Measurements from ENCODE around the gene BPGM.

BPGM gene

GRCh38 chr7:134723892-134724291, 77.2 kb downstream of the BPGM start:
- DNase-seq, result no peak

- DNase-seq, result no peak
Measured at GRCh38 chr7:134724606-134725005, 78.0 kb downstream of the BPGM start.

- no peak for DNase-seq
Measured at GRCh38 chr7:134726581-134726980, 79.9 kb downstream of the BPGM start.

- DNase-seq, result no peak
Measured at GRCh38 chr7:134727711-134728110, 81.1 kb downstream of the BPGM start.
